Astrocyte (in vitro differentiated cells and primary cell): Measurements from ENCODE around the gene GM2A.

Source experiments
- CTCF ChIP-seq: IDR thresholded peaks from 2 replicates; pipeline ENCODE4 v1.5.1; 2011; ENCODE audit warnings: low read depth, mild to moderate bottlenecking, inconsistent platforms, low read length, moderate library complexity; ENCODE audit not compliant: insufficient read depth
- EZH2 ChIP-seq: IDR thresholded peaks from 2 replicates; pipeline ENCODE4 v1.6.1; 2012; ENCODE audit warnings: mild to moderate bottlenecking, low read length, inconsistent platforms; ENCODE audit not compliant: insufficient read depth

GRCh38 chr5:151234476-151235238 is 18.3 kb upstream of the GM2A start:
- TF ChIP-seq CTCF (no peak), EZH2 (no peak)
